IPS-NIHi7 (cell line): ENCODE results near the gene ZCWPW1.
"Not testable (repeated sequence)": the region's sequence is repeated elsewhere in the genome, so short reads cannot be mapped to it uniquely, and the experiment has no call there.

Experiments used
- DNase-seq: peaks from one replicate; pipeline ENCODE4 v3.0.0; 2012; ENCODE audit warnings: mixed read lengths; ENCODE audit errors: extremely low spot score

The ZCWPW1 gene

GRCh38 chr7:100455206-100455605 lies 26.7 kb upstream of the ZCWPW1 start:
- DNase-seq: no peak

GRCh38 chr7:100453854-100454253 lies 25.4 kb upstream of the ZCWPW1 start:
- not testable (repeated sequence) for DNase-seq

GRCh38 chr7:100452513-100452912 lies 24.0 kb upstream of the ZCWPW1 start:
- no peak for DNase-seq

GRCh38 chr7:100449190-100449795 lies 20.8 kb upstream of the ZCWPW1 start:
- no peak for DNase-seq

- DNase-seq: not testable (repeated sequence)
Measured at GRCh38 chr7:100447363-100447762, 18.9 kb upstream of the ZCWPW1 start.

- no peak for DNase-seq
Measured at GRCh38 chr7:100446040-100446439, 17.5 kb upstream of the ZCWPW1 start.

- no peak for DNase-seq
Measured at GRCh38 chr7:100444311-100445278, 16.1 kb upstream of the ZCWPW1 start.

- DNase-seq: no peak
Measured at GRCh38 chr7:100443096-100443840, 14.8 kb upstream of the ZCWPW1 start.

- DNase-seq: no peak
Measured at GRCh38 chr7:100441641-100442535, 13.4 kb upstream of the ZCWPW1 start.

GRCh38 chr7:100439244-100439643 lies 10.7 kb upstream of the ZCWPW1 start:
- not testable (repeated sequence) for DNase-seq

- DNase-seq: not testable (repeated sequence)
Measured at GRCh38 chr7:100438731-100439130, 10.2 kb upstream of the ZCWPW1 start.

GRCh38 chr7:100438172-100438571 lies 9.7 kb upstream of the ZCWPW1 start:
- DNase-seq: no peak

- no peak for DNase-seq
Measured at GRCh38 chr7:100437150-100438100, 8.9 kb upstream of the ZCWPW1 start.

- DNase-seq: peak; percentile 39
Measured at GRCh38 chr7:100435401-100436304, 7.2 kb upstream of the ZCWPW1 start.

- no peak for DNase-seq
Measured at GRCh38 chr7:100434297-100435144, 6.0 kb upstream of the ZCWPW1 start.

GRCh38 chr7:100433592-100434296 lies 5.2 kb upstream of the ZCWPW1 start:
- no peak for DNase-seq

GRCh38 chr7:100433276-100433591 lies 4.7 kb upstream of the ZCWPW1 start:
- DNase-seq: no peak
